Ishikawa (cell line): ENCODE results near the gene OBSCN.

ENCODE experiments used
- CEBPB ChIP-seq: IDR thresholded peaks from 2 replicates; pipeline ENCODE4 v1.6.1; 2012
- CREB1 ChIP-seq: IDR thresholded peaks from 2 replicates; pipeline ENCODE4 v1.6.1; 2012; ENCODE audit warnings: low read depth
- EGR1 ChIP-seq: IDR thresholded peaks from 2 replicates; pipeline ENCODE4 v1.6.1; 2012
- EP300 ChIP-seq: IDR thresholded peaks from 2 replicates; pipeline ENCODE4 v1.6.1; 2012; ENCODE audit warnings: borderline replicate concordance
- FOXM1 ChIP-seq: IDR thresholded peaks from 2 replicates; pipeline ENCODE4 v1.6.1; 2012; ENCODE audit warnings: low read depth, borderline replicate concordance
- MAX ChIP-seq: IDR thresholded peaks from 2 replicates; pipeline ENCODE4 v1.6.1; 2012
- NFIC ChIP-seq: IDR thresholded peaks from 2 replicates; pipeline ENCODE4 v1.6.1; 2012
- RAD21 ChIP-seq: IDR thresholded peaks from 2 replicates; pipeline ENCODE4 v1.6.1; 2012; ENCODE audit warnings: low read depth
- REST ChIP-seq: IDR thresholded peaks from 2 replicates; pipeline ENCODE4 v1.6.1; 2012; ENCODE audit warnings: low read depth, mild to moderate bottlenecking
- TAF1 ChIP-seq: IDR thresholded peaks from 2 replicates; pipeline ENCODE4 v1.6.1; 2012; ENCODE audit warnings: low read depth, mild to moderate bottlenecking
- TCF12 ChIP-seq: IDR thresholded peaks from 2 replicates; pipeline ENCODE4 v1.6.1; 2012; ENCODE audit warnings: low read depth
- TEAD4 ChIP-seq: IDR thresholded peaks from 2 replicates; pipeline ENCODE4 v1.6.1; 2012
- USF1 ChIP-seq: IDR thresholded peaks from 2 replicates; pipeline ENCODE4 v1.6.1; 2012
- YY1 ChIP-seq: IDR thresholded peaks from 2 replicates; pipeline ENCODE4 v1.6.1; 2012; ENCODE audit warnings: low read depth
- ZBTB7A ChIP-seq: IDR thresholded peaks from 2 replicates; pipeline ENCODE4 v1.6.1; 2012; ENCODE audit warnings: low read depth

Gene OBSCN

DNA sequence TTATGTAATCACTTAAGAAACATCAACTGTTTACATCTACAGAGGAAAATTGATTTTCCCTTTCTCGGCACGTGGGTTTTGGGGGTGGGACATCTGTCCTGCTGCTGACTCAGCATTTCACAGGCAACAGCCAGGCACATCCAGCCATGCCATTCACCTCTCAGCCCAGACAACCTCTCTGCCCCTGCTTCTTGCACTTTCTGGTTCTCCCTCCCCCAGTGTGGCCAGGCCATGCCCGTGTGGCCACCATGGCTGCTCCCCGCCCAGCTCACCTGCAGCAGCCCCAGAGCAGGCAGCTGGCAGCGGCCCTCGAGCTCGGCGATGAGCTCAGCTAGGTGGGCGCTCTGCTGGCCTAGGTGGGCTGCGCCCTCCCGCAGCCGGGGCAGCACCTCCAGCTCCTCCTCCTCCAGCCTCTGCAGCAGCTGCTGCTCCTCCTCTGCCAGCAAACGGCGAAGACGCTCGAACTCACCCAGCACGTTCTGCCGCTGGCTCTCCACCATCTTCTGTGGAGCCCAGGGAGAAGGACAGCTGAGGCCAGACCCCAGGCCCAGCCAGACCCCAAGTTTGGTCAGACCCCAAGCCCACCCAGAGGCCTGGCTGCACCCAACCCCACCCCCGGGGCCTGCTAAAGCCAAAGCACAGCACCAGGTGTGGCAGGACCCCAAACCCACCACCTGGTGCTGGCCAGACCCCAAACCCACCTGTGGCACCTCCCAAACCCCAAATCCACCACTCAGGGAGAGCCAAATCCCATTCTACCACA, 193.0 kb downstream of the OBSCN start:
- TF ChIP-seq MAX (no peak), TEAD4 (no peak), NFIC (no peak), ZBTB7A (no peak)

GRCh38 chr1:228401782-228402640, 194.2 kb downstream of the OBSCN start:
- TF ChIP-seq FOXM1 (no peak), EP300 (no peak), REST (no peak), TEAD4 (no peak), MAX (no peak), USF1 (no peak), YY1 (no peak), CEBPB (no peak), TAF1 (no peak)

DNA sequence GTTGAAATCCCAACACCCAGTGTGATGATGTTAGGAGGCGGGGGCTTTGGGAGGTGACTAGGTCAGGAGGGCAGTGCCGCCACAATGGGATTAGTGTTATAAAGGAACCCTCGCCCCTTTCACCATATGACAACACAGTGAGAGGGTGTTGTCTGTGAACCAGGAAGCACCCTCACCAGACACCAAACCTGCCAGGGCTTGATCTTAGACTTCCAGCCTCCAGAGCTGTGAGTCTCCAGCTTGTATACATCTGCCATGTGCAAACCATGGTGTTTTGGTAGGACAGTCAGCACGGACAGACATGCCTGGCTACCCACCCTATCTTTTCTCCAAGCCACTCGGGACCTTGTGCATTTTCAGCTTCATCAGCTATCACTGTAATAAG, 194.8 kb downstream of the OBSCN start:
- no peak for TF ChIP-seq FOXM1
- no peak for TF ChIP-seq NFIC
- TF ChIP-seq RAD21: no peak
- TF ChIP-seq REST: no peak
- TF ChIP-seq TCF12: no peak
- TF ChIP-seq CREB1: no peak
- no peak for TF ChIP-seq TAF1

- TF ChIP-seq MAX (no peak), YY1 (no peak), EGR1 (no peak), TAF1 (no peak), NFIC (no peak)
Measured at GRCh38 chr1:228403231-228403631, 195.4 kb downstream of the OBSCN start.

- TF ChIP-seq MAX (no peak), TCF12 (no peak), EGR1 (no peak), TEAD4 (no peak), TAF1 (no peak), REST (no peak)
Measured at GRCh38 chr1:228404107-228404720, 196.4 kb downstream of the OBSCN start.
